Jurkat, Clone E6-1 (cell line): ENCODE data around the gene MMP10. TPM values are rescaled to one million over a fixed set of nuclear protein-coding genes. Genes with fewer than 3 reads are reported as not detected.
A peak's percentile ranks its signal among the peaks of the same experiment; 100 is the strongest.

Experiments
- DNase-seq: peaks from one replicate; pipeline ENCODE4 v3.0.0-alpha.2; 2011; ENCODE audit warnings: low read depth, low spot score
- H3K4me3 ChIP-seq: 2 replicates; pipeline ENCODE4 v1.5.1; 2011; ENCODE audit warnings: mild to moderate bottlenecking, low read length, control low read depth, moderate library complexity
- polyA plus RNA-seq: library from polyadenylated mRNA; unstranded; fragments of >200 nt; gene quantifications from one replicate; pipeline ENCODE4 v1.2.1, GENCODE V29; 2012; ENCODE audit warnings: missing spikeins; ENCODE audit not compliant: insufficient read length, insufficient read depth

MMP10 gene
- polyA plus RNA-seq = not detected

DNA sequence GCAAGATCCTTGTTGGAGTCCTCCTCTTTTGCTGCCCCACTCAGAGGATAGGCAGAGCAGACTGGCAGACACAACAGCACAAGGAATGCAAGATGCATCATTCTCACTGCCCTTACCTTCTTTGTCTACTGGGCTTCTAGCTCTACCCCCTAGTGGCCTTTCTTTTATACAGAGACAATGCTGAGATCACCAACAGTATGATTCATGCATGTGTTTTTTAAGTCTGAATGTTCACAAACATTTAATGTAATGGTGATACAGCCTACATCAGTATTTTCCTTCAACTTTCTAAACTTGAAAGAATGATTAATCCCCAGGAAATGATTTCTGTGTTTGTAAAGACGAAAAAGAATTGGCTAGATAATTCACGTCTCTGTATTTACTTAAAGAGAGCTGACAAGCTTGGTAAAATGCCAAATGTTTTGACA, at the start of gene MMP10:
MMP10 (minus strand) TSS at position 138 of the 428 bp plus-strand sequence; CDS start at position 101, 37 bp downstream.
- no peak within 1 kb of the TSS for H3K4me3 ChIP-seq
- no peak for DNase-seq

DNA sequence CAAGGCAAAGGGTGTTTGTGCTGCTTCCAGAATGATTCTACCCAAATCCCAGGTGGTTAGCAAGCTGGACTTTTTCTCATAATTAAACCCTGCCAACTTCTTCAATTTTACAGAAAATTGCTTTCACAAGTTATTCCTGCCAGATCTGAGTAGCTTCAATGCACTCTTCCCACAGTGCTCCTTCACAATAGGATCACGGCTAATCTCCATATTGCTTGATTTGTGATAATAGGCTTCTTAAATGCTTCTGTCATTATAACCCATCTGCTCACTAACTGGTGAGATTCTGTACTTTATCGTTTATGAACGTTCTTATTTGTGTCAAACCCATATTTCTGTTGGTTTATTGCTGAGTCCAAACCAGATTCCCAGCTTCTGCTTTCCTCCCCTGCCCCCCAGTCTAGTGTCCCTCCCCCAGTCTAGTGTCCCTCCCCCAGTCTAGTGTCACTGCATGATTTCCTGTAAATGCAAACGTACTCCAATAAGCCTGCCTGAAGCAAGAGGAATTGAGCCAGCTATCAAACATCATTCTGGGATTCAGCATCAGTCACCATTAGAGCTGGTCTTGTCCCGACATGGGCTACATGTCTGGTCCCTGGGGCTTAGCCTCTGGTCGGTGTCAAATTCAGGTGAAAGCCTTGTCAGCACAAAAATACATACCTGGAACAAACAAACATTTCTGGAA, 49.0 kb upstream of the MMP10 start:
- no peak overlapping the region for H3K4me3 ChIP-seq
- DNase-seq = no peak

DNA sequence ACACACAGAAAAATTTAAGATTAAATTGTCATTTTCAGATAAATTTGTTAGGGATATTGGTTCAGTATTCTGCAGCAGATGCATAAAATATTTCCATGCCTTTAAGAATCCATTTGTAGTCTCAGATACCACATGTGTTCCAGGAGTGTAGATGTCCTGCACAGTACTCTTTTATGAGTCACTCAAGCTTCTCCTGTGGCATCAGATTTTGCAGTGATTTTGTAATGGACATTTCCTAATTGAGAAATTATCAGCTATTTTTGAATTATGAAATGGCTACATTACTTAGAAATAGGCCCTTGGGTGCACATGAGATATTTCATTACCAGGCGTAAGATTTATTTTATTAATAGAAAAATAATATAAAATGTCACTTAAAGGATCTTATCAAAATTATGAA, 44.1 kb upstream of the MMP10 start:
- DNase-seq = no peak
- H3K4me3 ChIP-seq = no peak overlapping the region

DNA sequence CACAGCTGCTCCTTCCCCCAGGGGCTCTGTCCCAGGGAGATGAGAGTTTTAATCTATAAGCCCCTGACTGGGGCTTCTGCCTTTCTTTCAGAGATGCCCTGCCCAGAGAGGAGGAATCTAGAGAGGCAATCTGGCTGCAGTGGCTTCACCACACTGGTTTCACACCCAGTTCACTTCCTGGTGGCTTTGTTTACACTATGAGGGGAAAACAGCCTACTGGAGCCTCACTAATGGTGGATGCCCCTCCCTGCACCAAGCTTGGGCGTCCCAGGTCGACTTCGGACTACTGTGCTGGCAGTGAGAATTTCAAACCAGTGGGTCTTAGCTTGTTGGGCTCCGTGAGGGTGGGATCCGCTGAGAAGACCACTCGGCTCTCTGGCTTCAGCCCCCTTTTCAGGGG, 39.1 kb upstream of the MMP10 start:
- no peak for DNase-seq
- H3K4me3 ChIP-seq = no peak overlapping the region

DNA sequence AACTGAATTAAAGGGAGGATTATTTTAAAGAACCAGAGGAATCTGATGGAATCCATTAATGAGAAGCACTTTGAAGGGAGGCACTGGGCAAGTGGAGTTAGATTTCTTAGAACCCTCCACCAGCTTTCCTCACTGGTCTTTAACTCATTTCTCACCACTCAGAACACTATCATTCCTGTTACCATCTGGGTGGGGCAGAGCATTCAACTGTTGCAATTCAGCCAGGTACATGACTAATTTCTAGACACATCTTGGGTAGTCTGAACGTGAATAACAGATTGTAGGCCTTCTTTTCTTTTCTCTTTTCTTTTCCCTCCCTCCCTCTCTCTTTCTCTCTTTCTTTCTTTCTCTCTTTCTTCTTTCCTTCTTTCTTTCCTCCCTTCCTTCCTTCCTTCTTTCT, 33.1 kb upstream of the MMP10 start:
- no peak for DNase-seq
- no peak overlapping the region for H3K4me3 ChIP-seq

DNA sequence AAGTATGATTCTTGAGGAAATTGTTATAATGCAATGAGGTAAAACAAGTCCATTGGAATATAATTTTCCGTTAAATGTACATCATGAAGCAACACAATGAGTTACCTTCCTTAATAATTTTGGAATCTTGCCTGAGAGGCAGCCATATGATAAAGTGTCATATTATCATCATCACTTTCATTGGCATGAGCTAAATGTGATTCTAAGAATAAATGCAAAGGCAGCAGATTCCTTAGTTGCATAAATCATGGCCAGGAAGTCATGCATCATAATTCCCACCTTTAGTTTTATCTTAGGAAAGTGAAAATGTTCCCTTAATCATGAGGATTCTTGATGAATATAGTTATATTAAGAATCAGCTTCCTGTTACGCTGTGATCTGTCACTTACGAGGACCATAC, 31.8 kb upstream of the MMP10 start:
- no peak overlapping the region for H3K4me3 ChIP-seq
- DNase-seq = no peak

DNA sequence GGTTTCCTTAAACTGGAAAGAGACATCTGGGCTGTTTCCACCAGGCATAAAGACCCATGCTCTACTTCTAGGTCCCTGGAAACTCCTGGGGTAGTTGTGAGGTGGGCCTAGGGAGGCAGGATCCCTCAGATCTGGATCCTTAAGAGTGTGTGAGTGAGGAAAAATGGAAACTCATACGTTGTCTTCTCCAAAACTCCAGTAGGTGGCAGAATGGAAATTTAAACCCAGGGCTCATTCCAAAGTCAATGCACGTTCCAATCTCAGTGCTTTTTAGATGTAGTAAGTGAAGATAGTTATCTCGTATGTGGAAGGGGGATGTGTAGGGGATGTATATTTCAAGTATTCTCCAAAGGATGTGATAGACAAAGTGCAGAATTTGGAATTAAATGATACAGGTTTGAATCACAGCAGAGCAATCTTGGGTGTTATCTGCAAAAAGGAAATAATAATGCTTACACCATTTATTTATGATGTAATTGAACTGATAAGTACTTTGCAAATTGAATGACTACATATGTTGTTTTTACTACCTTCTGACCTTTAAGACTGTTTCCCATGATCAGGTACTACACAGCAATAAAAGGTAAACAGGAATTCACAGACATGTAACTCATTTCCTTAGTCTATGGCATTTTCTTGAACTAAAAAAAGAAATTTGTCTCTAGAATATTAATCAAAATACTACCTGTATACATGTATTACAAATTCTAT, 30.7 kb upstream of the MMP10 start:
- no peak for DNase-seq
- H3K4me3 ChIP-seq = no peak overlapping the region

DNA sequence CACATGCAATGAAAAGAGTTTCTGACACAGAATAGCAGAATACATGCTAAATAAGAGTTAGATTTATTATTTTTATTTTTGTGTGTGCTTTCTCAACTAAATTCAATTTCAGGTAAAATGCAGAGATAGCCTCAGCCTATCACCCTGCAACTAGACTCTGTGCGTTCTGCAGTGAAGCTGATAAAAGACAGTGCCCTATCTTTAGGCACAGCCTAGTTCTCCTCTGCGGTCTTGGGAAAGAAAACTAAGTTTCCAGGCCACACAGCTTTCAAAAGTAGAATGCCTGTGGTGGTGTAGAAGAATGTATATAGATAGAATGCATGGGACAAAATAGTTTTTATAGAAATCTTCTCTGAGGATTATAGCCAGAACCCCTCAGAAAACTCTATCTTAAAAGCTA, 29.5 kb upstream of the MMP10 start:
- H3K4me3 ChIP-seq = no peak overlapping the region
- DNase-seq = no peak

DNA sequence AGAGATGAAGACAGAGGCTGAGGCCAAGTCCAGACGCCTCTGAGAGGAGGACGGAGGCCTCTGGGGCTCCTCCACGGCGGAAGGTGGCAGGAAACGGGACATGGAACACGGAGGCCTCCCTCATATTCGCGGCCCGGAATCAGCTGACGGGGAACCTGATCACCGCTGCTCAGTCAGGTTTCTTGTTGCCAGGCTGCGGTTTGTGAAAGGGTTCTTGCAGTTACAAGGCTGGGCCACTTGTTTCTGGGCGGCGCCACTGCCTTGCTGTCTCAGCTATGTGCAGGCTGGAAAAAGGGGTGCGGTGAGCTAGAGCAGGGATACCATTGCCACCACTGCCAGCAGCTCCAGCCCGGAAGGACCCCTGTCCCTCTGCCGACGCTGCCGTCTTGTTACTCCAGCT, 27.5 kb upstream of the MMP10 start:
- DNase-seq = peak; percentile 57
- no peak overlapping the region for H3K4me3 ChIP-seq

DNA sequence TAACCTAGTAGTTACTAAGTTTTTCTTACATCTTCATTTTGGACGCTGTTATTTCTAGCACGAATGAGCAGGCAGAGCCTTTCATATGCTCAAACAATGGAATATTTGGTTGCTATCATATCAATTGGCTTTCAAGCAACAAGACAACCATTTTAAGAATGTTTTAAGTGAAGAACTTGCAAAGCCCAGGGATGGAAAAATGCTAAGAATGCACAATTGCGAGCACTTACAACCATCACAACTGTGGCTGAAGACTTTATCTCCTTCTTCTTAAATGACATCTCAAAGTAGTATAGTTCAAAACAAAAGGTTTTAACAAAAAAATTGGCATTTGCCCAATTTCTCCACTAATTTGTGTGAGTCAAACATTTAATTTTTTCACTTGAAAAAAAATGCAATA, 25.9 kb upstream of the MMP10 start:
- H3K4me3 ChIP-seq = no peak overlapping the region
- DNase-seq = no peak

DNA sequence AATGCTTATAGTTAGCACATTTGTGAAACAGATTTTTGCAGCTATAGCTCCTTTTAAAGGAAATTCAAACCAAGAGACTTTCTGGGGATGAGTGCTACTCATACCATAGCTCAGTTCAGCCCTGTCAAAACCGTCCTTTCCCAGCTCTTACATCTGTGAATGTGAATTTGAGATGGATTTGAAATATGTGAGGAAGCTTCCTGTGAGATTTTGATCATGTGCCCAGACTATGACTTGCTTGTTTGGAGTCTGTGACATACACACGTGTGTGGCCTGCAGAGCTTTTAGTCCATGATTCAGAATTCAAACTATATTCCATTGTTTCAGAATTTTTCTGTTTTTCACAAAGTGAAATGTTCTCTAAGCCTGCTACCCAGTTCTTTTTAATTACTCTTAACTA, 21.9 kb upstream of the MMP10 start:
- DNase-seq = no peak
- H3K4me3 ChIP-seq = no peak overlapping the region

DNA sequence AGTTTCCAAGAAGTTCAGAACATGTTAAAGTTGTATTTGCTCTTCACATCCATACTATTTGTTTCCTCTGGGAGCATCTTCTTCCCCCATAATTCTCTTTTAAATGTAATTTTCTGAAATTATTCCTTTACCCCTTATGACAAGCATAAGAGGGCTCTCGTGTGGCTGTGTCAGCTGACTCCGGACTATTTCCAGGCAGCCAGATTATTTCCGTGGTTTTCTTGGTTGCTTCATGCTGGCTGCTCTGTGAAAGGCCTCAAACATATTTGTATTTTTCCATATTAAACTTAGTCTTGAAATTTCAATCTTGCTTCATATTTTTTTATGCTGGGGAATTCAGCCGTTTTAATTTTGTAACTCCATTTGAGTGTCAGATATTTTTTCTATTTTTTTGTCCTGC, 20.3 kb upstream of the MMP10 start:
- no peak for DNase-seq
- H3K4me3 ChIP-seq = no peak overlapping the region

DNA sequence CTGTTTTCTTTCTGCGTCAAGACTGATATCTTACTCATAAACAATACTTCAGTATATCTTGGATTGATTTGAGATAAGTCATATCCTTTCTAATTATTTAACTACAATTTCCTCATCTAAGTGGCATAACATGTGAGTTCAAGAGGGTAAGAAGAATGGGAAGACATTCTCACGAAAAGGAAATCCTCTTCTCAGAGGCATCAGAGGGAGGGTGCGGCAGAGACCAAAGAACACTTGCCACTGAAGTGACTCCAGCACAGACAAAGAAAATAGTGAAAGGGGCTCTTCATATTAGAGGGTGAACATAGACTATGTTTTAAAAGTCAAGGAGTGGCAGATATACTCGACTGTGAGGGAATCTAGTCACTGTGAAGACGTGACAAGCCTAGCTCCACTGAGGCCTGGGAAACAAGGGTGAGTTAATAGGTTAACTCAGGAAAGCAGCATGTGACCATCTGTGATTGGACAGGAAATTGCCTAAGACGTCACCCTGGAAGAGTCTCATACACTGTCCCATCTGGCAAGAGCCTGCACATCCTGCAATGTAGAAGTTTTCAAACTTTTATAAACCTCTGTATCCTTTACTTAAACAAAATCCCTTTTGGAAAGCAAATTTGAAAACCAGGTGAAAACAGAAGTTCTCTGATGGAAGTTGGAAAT, 19.4 kb upstream of the MMP10 start:
- H3K4me3 ChIP-seq = no peak overlapping the region
- no peak for DNase-seq

DNA sequence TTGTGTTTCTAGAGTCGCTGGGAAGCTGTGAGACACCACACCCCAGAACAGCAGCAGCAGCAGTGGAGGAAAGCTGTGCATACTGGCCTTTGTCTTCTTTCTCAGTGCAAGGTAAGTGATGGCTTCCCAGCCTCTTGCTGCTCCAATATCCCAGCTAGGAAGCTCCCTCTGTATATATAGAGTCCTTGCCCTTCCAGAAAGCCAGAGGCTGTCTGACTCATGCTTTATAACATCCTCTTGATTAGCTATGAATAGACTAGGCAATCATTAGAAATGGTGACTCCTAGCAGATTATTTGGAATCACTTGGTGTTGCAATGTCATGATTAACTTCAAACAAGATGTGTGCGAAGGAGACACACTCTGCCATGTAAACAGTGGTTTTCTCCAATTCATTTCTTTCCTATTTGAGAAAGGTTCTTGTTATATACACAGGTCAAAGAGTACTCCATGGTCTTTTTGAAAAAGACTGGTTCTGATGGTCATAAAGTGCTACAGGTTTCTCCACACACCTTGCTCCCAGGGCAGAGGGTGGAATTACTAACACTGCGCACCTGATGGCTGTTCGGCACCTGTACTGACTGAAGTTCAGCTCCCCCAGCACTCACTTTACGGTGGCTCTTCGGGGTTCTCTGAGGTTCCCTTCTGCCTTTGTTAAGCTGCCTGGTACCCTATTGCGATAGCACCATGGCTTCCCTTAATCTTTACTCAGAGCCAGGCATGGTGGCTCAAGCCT, 17.8 kb upstream of the MMP10 start, which contains the start of gene MMP1:
MMP1 (minus strand) TSS at position 149 of the 735 bp plus-strand sequence; CDS start at position 81, 68 bp downstream.
- no peak for DNase-seq
- H3K4me3 ChIP-seq = no peak within 1 kb of the TSS

DNA sequence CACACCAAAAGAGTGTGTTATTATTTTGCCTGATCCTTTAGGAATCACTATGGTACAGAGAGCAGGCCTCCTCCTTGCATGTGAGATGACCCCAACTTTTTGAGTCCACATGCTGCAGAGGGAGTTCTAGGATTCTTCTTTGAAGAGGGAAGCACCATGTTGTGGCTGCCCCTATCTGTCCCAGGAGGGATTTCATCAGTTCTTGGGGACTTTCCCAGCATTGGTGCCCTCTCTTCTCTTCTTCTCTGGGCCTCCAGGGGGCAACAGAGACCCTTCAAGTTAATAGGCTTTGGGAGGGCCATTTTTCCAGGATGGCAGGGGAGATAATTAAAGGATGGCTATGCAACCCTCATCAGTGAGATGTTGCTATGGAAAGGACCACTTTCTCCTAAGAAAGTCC, 14.0 kb upstream of the MMP10 start:
- H3K4me3 ChIP-seq = no peak overlapping the region
- DNase-seq = peak; percentile 16

DNA sequence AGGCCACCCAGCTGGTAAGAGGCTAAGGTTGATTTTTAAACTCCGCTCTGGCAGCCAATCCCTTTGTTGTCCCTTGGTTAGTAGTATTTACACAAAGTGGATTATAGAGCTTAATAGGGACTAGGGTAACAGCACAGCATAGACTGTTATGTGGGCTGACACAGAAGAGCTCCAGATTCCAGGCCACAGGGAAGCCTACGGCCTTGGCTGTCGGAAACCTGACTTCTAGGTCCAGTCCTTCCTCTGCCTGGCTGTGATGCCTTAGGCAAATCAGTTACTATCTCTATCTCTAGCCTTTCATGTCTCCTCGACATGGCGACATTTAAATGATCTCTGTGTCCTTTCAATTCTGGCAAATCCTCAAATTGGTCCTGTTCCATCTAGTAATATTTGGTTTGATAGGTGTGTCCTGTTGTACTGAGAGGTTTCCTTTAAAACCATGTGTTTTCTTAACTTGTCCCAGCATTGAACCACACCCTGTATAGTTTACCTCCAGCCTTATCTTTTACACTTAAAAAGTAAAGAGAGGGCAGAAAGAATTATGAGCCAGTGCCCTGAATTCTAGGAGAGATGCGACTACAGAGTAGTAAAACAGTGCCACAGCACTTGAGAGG, 13.4 kb upstream of the MMP10 start:
- no peak for DNase-seq
- H3K4me3 ChIP-seq = no peak overlapping the region

DNA sequence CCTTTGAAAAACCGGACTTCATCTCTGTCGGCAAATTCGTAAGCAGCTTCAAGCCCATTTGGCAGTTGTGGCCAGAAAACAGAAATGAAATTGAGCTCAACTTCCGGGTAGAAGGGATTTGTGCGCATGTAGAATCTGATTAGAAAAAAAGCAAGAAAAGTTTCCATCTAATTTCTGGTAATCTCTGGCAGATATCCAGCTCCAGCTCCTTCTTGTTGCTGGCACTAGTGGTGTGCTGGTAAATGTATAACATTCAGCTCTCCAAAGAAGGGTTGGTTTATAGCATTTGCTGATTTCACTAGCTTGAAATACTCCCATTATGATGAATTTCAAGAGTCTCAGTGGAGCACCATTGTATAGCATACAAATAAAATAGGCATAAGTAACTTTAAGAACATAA, 12.2 kb upstream of the MMP10 start:
- H3K4me3 ChIP-seq = no peak overlapping the region
- no peak for DNase-seq

DNA sequence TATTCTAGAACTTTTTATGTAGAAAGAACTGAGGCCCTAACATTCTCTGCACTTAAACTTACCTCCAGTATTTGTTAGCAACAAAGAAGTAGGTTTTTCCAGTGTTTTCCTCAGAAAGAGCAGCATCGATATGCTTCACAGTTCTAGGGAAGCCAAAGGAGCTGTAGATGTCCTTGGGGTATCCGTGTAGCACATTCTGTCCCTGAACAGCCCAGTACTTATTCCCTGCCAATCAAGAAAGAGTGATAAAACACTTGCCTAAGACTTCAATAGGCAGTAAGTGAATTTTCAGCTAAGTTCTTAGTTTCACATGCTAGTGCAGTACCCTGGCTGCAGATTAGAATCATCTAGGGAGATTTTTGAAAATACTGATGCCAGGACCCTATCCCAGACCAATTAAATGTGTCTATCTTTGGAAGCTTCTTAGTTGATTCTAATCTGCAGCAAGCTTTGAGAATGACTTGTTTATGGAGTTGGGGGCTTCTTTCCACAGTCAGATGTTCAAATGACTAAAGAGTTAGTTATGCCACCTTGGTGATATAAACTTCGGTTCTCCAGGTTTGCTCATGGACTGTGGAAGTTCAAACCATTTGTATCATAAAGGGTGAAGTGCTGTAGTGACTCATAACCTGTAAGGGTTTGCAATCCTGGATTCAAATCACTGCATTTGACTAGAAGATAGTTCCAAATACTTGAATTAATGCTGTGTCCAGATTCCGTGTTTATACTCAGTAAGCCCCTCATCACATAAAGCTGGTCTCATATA, 11.0 kb upstream of the MMP10 start:
- DNase-seq = no peak
- H3K4me3 ChIP-seq = no peak overlapping the region
